Stimulated activated CD4-positive, alpha-beta T cell treated with anti-CD3 and anti-CD28 coated beads, Interleukin-4, amount 100 ng/mL, for 24 hours (primary cell): ENCODE measurements around the gene HTR3A.
"Not testable (repeated sequence)": the region's sequence is repeated elsewhere in the genome, so short reads cannot be mapped to it uniquely, and the experiment has no call there.

ENCODE experiments used
- DNase-seq: peaks from one replicate; pipeline ENCODE4 v3.0.0-alpha.2; 2020

HTR3A gene

GRCh38 chr11:113974741-113975470 lies at the start of gene HTR3A:
TSS of gene HTR3A (plus strand) at chr11:113975108. CDS start at chr11:113975326, 218 bp downstream.
- DNase-seq = no peak

GRCh38 chr11:113926273-113927197 lies 48.4 kb upstream of the HTR3A start:
- DNase-seq = no peak

GRCh38 chr11:113928311-113928710 lies 46.6 kb upstream of the HTR3A start:
- no peak for DNase-seq

- no peak for DNase-seq
Measured at GRCh38 chr11:113932788-113933187, 42.1 kb upstream of the HTR3A start.

GRCh38 chr11:113934193-113934592 lies 40.7 kb upstream of the HTR3A start:
- DNase-seq = not testable (repeated sequence)

GRCh38 chr11:113934761-113935160 lies 40.1 kb upstream of the HTR3A start:
- DNase-seq = no peak

GRCh38 chr11:113935858-113936257 lies 39.0 kb upstream of the HTR3A start:
- DNase-seq = no peak

- DNase-seq = no peak
Measured at GRCh38 chr11:113937918-113938317, 37.0 kb upstream of the HTR3A start.

GRCh38 chr11:113942256-113942655 lies 32.7 kb upstream of the HTR3A start:
- DNase-seq = no peak

- DNase-seq = not testable (repeated sequence)
Measured at GRCh38 chr11:113946162-113946561, 28.7 kb upstream of the HTR3A start.

GRCh38 chr11:113947994-113948393 lies 26.9 kb upstream of the HTR3A start:
- DNase-seq = no peak

- no peak for DNase-seq
Measured at GRCh38 chr11:113949891-113950290, 25.0 kb upstream of the HTR3A start.

- no peak for DNase-seq
Measured at GRCh38 chr11:113951537-113951936, 23.4 kb upstream of the HTR3A start.

GRCh38 chr11:113952070-113952469 lies 22.8 kb upstream of the HTR3A start:
- DNase-seq = no peak

GRCh38 chr11:113952588-113952987 lies 22.3 kb upstream of the HTR3A start:
- no peak for DNase-seq

GRCh38 chr11:113954235-113954634 lies 20.7 kb upstream of the HTR3A start:
- DNase-seq = no peak

- no peak for DNase-seq
Measured at GRCh38 chr11:113956986-113957385, 17.9 kb upstream of the HTR3A start.

GRCh38 chr11:113960702-113961330 lies 14.1 kb upstream of the HTR3A start:
- DNase-seq = no peak

GRCh38 chr11:113967361-113967760 lies 7.5 kb upstream of the HTR3A start:
- no peak for DNase-seq

- no peak for DNase-seq
Measured at GRCh38 chr11:113971506-113972195, 3.3 kb upstream of the HTR3A start.

- no peak for DNase-seq
Measured at GRCh38 chr11:113977071-113977490, 2.2 kb downstream of the HTR3A start.

- no peak for DNase-seq
Measured at GRCh38 chr11:113977701-113978100, 2.8 kb downstream of the HTR3A start.

- no peak for DNase-seq
Measured at GRCh38 chr11:113979431-113979830, 4.5 kb downstream of the HTR3A start.
